ENCODE results near the gene P2RY6. TPM values are rescaled to one million over a fixed set of nuclear protein-coding genes. Genes with fewer than 3 reads are reported as not detected.

The P2RY6 gene
- total and polyA plus RNA-seq, 2 of the 4 experiments (the other 2 are of a cell fraction) = 0.44 TPM; not detected in 1

- intact Hi-C loops (cut with micrococcal nuclease) = loop anchor here (2.0 to 5.0 kb wide), 2 partner anchors 457 to 560 kb away; no protein-coding TSS in a partner anchor
- BruUV-seq (replicated peaks) = no TSS peak
- H4K20me1 ChIP-seq (ENCODE audit: insufficient read depth, low read length) = no peaks in the 10 kb centered on the region
- ChIA-PET POLR2A (ENCODE audit: unreplicated experiment) (no interaction called here), CTCF (interaction anchor here (0.6 to 1.1 kb wide), 3 partner anchors 15 to 593 kb away, joined by 3 to 4 read pairs (median 3); partner anchors contain the start of gene P2RY6)
- no peak overlapping the region for H2BK20ac ChIP-seq (ENCODE audit: low read depth, low read length)
- H4K8ac ChIP-seq (ENCODE audit: low read depth in 2 of 2, low read length in 2 of 2) = no peak overlapping the region
- TF ChIP-seq SMC3 (IDR thresholded peaks at IDR 0.05; ENCODE audit: low read depth, low read length) (no peak), MXI1 (IDR thresholded peaks at IDR 0.05; ENCODE audit: borderline replicate concordance, low read depth, low read length) (no peak), FOS (IDR thresholded peaks at IDR 0.05; ENCODE audit: low read depth, low read length) (no peak), BHLHE40 (IDR thresholded peaks at IDR 0.05; ENCODE audit: low read depth, low read length) (no peak)
- no peak overlapping the region for H2BK15ac ChIP-seq (ENCODE audit: low read depth, low read length)
- no peak overlapping the region for H4K91ac ChIP-seq (ENCODE audit: insufficient read depth, low read depth, low read length)
- no peak overlapping the region for H4K5ac ChIP-seq (ENCODE audit: low read depth, low read length)
- H3K9me3 ChIP-seq (ENCODE audit: control insufficient read depth, insufficient read depth, low read length) = no peaks in the 10 kb centered on the region
- in situ Hi-C loops (cut with MboI; ENCODE audit: low sequenced_read_pairs) = loop anchor here (5.0 to 10.0 kb wide), 3 partner anchors 100 to 563 kb away; no protein-coding TSS in a partner anchor
- H3K23ac ChIP-seq (ENCODE audit: low read depth, low read length) = no peak overlapping the region
- no peak overlapping the region for H3K4me3 ChIP-seq (ENCODE audit: insufficient read depth, low read depth, low read length)
- no peaks in the 10 kb centered on the region for H3K36me3 ChIP-seq (ENCODE audit: control insufficient read depth, insufficient read depth, low read length)
- H2BK5ac ChIP-seq (ENCODE audit: low read depth, low read length, poor library complexity, severe bottlenecking) = no peak overlapping the region
- peaks cover 6% of the 10 kb centered on the region; the same call in 1 of the 2 replicates for H3K27me3 ChIP-seq (ENCODE audit: control insufficient read depth, insufficient read depth, low read length)
- no peak overlapping the region for H2AK9ac ChIP-seq (replicated peaks; ENCODE audit: low read depth, low read length, poor library complexity)
- no peak overlapping the region for H3K4ac ChIP-seq (ENCODE audit: low read depth, low read length)
- H3K79me1 ChIP-seq (ENCODE audit: low read depth in 1 of 2, low read length in 2 of 2) = no peaks in the 10 kb centered on the region
- no peak overlapping the region for H3K27ac ChIP-seq (ENCODE audit: insufficient read depth, low read length)
- no peak overlapping the region for H3K56ac ChIP-seq (ENCODE audit: extremely low read depth, insufficient read depth, low read length)
- no peak overlapping the region for H3K9ac ChIP-seq (ENCODE audit: low read depth, low read length)
- H2BK120ac ChIP-seq (ENCODE audit: low read depth, low read length) = no peak overlapping the region
- 100% methylated on average over 3 of the region's 10 CpGs; no CpG with 5 or more reads in 1 of the 2 experiments for WGBS, 2 experiments (ENCODE audit: extremely low coverage in 2 of 2, insufficient read length in 1 of 2)
- H3K4me1 ChIP-seq (ENCODE audit: control insufficient read depth, insufficient read depth, low read length) = peaks cover 8% of the 10 kb centered on the region
- H3K4me2 ChIP-seq (ENCODE audit: low read depth, low read length) = no peak overlapping the region
- H3K9me1 ChIP-seq (ENCODE audit: insufficient read depth, low read length) = peaks cover 6% of the 10 kb centered on the region
- ATAC-seq (ENCODE audit: low read depth) (no peak), DNase-seq (no peak)
- H2AK5ac ChIP-seq (ENCODE audit: low read depth, low read length) = no peak overlapping the region
- no peak overlapping the region for H3K18ac ChIP-seq (ENCODE audit: low read depth, low read length)
- no peak overlapping the region for H2AFZ ChIP-seq (replicated peaks; ENCODE audit: low read length, poor library complexity)
- dilution Hi-C loops (cut with HindIII; ENCODE audit: low sequenced_read_pairs, unreplicated experiment) = no loop called here
- H3K14ac ChIP-seq (replicated peaks; ENCODE audit: low read depth, low read length) = no peak overlapping the region
Measured at GRCh38 chr11:73287400-73288101, 15.4 kb downstream of the P2RY6 start.

All from IMR-90 (cell line).